ENCODE data around the gene MAP1S.
A peak's percentile ranks its signal among the peaks of the same experiment; 100 is the strongest.

Gene MAP1S

DNA sequence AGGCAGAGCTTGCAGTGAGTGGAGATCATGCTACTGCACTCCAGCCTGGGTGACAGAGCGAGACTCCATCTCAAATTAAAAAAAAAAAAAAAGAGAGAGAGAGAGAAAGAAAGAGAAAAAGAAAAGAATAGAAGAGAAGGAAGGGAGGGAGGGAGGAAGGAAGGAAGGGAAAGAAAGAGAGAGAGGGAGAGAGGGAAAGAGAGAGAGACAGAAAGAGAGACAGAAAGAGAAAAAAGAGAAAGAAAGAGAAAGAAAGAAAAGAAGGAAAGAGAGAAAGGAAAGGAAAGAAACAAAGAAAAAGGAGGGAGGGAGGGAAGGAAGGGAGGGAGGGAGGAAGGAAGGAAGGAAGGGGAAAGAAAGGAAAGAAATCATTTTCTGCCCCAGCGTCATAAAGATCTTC, 24.1 kb upstream of the MAP1S start:
- TF ChIP-seq, protein P1, sequence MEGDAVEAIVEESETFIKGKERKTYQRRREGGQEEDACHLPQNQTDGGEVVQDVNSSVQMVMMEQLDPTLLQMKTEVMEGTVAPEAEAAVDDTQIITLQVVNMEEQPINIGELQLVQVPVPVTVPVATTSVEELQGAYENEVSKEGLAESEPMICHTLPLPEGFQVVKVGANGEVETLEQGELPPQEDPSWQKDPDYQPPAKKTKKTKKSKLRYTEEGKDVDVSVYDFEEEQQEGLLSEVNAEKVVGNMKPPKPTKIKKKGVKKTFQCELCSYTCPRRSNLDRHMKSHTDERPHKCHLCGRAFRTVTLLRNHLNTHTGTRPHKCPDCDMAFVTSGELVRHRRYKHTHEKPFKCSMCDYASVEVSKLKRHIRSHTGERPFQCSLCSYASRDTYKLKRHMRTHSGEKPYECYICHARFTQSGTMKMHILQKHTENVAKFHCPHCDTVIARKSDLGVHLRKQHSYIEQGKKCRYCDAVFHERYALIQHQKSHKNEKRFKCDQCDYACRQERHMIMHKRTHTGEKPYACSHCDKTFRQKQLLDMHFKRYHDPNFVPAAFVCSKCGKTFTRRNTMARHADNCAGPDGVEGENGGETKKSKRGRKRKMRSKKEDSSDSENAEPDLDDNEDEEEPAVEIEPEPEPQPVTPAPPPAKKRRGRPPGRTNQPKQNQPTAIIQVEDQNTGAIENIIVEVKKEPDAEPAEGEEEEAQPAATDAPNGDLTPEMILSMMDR (IDR thresholded peaks at IDR 0.05; ENCODE audit: low read depth, low read length): no peak
- no peak for DNase-seq (ENCODE audit: extremely low read depth, low read depth)

DNA sequence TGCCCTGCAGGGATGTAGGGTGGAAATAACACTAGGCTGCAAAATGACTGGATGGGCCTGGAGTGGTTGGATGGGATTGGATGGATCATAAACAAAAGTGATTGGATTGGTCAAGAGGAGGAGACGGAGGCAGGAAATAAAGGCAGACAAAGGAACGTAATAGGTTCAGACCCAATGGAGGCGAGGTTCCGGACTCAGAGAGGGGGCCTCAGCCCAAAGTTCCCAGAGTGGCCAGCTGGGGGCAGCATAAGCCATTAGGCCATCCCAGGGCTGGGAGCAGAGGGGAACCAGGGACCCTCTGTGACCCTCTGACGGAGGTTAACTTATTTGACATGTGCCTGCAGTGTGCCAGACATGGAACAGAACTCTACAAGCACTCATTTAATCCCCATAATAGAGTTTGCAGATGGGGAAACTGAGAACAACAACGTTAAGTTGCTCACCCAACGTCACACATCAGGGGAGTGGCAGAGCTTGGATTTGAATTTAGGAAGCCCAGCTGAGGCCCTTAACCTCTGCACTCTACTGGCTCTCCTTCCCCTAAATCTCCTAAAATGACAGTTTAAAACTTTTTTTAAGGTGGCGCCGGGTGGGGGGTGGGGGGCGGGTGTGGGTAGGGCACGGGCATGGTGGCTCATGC, 15.3 kb upstream of the MAP1S start:
- TF ChIP-seq, protein P1 (IDR thresholded peaks at IDR 0.05; ENCODE audit: low read depth, low read length): peak; percentile 72

DNA sequence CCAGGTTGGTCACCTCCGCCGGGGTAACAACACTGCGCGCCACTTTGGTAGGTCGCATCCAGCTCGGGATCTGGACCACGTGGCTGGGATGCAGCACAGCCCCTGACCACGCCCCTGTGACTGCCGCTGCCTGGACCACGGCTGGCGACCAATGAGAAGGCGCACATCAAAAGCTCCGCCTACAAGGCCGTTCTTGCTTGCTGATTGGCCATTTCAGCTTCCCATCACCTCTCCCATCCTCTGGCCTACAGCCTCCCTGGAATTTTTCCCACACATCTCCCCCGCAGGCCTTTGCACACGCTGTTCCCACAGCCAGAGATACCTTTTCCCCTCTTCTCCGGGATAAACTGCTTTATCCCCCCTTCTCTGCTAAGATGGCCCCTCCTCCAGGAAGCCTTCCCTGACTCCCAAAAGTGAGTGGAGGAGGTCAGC, 12.5 kb upstream of the MAP1S start:
- TF ChIP-seq, protein P1 (IDR thresholded peaks at IDR 0.05; ENCODE audit: low read depth, low read length): no peak
- DNase-seq (ENCODE audit: extremely low read depth, low read depth): no peak

More for the DNA sequence above, 15.3 kb upstream of the MAP1S start:
- no peak for DNase-seq (ENCODE audit: extremely low read depth, low read depth)

DNA sequence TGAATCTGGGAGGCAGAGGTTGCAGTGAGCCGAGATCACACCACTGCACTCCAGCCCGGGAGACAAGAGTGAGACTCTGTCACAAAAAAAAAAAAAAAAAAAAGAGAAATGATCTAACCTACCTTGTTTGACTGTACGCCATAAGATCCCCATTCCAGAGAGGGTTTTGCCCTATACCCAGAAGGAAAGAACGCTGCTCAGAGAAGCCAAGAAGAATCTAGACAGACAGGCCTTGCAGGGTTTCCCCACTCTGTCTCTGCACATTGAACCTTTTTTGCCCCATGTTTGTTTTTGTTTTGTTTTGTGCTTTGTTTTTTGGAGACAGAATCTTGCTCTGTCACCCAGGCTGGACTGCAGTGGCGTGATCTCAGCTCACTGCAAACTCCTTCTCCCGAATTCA, 7.4 kb upstream of the MAP1S start:
- DNase-seq (ENCODE audit: extremely low read depth, low read depth): no peak
- TF ChIP-seq, protein P1 (IDR thresholded peaks at IDR 0.05; ENCODE audit: low read depth, low read length): no peak

DNA sequence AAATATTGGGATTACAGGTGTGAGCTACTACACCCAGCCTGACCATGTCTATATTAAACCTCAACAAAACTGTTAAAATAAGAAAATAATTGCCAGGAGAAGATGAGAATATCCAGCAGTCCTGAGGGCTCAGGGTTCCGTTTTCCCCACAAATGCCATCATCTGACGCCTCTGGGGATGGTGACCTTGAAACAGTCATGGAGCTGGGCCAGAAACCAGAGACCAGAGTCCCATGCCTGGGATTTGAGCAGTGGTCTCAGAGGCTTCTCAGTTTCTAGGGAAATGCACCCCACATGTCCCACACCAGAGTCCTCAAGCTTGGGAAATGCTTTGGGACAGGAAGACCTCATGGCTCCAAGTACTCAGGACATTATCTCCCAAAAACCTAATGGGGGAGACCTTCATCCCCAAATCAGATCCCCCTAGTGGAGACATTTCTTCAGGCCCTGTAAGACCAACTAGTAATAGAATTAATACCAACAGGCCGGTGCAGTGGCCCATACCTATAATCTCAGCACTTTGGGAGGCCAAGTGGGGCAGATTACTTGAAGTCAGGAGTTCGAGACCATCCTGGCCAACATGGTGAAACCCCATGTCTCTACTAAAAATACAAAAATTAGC, 2.9 kb upstream of the MAP1S start:
- DNase-seq (ENCODE audit: extremely low read depth, low read depth): no peak

DNA sequence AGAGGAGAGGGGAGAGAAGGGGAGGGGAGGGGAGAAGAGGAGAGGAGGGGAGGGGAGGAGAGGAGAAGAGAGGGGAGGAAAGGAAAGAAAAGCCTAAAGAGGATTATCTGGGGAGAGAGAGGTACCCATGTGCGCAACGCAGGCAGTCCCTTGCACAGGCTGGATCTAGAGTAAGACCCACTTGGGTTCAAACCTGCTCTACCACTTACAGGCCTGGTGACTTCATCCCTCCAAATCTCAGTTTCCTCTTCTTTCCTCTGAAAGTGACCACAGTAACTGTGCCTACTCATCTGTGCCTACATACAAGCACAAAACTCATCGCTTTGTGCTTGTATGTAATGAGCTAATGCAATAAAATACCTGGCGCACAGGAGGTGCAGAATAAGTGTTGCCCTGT, 732 bp upstream of the MAP1S start:
- TF ChIP-seq, protein P1 (IDR thresholded peaks at IDR 0.05; ENCODE audit: low read depth, low read length): no peak
- no peak for DNase-seq (ENCODE audit: extremely low read depth, low read depth)

More for the DNA sequence above, 2.9 kb upstream of the MAP1S start:
- TF ChIP-seq, protein P1 (IDR thresholded peaks at IDR 0.05; ENCODE audit: low read depth, low read length): no peak

DNA sequence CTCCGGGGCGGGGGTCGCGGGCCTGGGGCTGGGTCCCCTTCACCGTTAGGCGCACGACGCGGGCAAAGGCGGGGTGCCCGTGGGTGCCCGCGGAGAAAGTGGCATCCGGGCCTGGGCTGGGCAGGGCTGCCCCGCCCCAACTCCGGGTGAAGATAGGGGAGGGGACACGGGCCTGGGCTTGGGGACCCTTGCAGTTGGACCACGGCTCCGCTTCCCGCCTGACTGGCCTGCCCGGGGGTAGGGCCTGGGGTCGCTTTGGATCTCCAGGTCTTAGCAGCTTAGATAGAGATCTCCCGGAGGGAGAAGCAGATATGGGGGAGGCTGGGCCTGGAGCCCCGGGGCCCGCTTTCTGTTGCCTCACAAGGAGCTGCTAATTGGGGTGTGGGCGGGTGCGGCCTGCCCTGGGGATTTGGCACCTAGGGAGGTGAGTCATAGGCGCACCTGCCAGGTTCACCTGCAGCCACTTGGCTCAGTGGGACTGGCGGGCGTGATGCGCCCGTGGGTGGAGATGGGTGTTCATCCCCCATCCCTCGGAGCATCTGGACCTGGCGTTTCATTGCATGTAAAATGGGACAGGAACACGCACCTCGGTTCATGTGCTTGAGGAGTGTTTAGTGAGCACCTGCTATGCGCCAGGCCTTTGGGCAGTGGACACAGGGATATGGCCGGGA, 585 bp downstream of the MAP1S start:
- TF ChIP-seq, protein P1 (IDR thresholded peaks at IDR 0.05; ENCODE audit: low read depth, low read length): no peak
- DNase-seq (ENCODE audit: extremely low read depth, low read depth): no peak
